HG02884 (cell line): ENCODE measurements around the gene RNGTT.
"Not testable (repeated sequence)": the region's sequence is repeated elsewhere in the genome, so short reads cannot be mapped to it uniquely, and the experiment has no call there.

Experiments
- ATAC-seq: cut with Tn5 transposase; IDR thresholded peaks from one replicate; pipeline ENCODE4 v1.9.1; 2021; ENCODE audit warnings: mild to moderate bottlenecking, moderate library complexity; ENCODE audit not compliant: unreplicated experiment

Gene RNGTT

DNA sequence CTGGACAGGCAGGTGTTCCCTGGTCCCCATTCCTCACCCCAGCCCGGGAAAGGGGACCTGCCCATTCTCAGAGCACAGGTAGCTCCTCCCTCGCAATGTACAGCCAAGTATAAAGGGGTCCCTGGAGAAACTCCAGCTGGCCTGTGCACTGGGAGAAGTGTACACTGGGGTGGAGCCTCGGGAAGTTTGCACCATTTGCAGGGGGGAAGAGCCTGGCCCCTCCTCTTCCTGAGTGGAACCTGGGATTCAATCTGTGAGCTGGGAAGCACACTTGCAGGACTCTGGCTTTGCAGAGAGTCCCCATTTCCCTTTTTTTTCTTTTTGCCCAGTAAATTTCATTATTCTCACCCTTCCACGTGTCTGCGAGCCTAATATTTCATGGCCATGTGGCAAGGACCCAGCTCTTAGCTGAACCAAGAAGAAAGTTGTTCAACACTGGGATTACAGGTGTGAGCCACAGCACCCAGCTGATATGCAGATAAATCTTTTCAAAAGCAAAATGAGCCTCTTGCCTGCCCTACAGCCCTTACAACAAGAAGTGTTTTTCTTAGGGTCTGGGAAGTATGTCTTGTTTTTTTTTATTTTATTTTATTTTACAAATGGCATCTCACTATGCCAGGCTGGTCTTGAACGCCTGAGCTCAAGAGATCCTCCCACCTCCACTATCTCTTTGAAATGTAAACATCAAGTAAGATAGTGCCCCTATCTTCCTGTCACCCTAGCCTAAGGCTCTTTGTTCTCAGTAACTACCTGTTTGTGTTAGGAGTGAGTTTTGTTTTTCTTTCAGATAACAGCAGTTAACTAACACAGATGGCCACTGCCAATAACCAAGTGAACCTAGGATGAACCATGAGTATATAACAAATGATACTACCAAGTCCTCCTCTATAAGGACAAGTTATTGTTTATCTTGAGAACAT, 9.3 kb upstream of the RNGTT start:
- ATAC-seq, result no peak

GRCh38 chr6:88970301-88970700, 6.9 kb upstream of the RNGTT start:
- no peak for ATAC-seq

- ATAC-seq, result not testable (repeated sequence)
These were observed 5.8 kb upstream of the RNGTT start for GRCh38 chr6:88969255-88969654.

DNA sequence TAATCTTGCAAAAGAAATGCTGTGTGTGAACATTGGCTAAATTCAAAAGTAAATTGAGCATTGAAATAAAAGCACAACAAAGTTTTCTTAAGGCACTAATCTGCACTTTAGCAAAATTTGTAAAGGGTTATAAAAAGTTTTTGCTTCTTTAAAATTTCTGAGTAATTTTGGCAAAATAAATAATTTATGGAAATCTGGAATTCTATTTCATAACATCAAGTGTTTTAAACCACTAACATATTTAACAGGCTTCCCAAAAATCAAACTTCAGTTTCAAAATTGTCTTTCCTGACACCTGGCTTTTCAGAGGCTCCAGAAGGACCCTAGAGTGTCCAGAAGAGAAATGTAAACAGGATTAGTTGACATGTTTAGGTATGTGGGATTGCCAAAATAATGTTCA, 4.5 kb upstream of the RNGTT start:
- no peak for ATAC-seq

- no peak for ATAC-seq
These were observed 2.3 kb upstream of the RNGTT start for GRCh38 chr6:88965691-88966090.

- ATAC-seq, result no peak
These were observed 1.1 kb upstream of the RNGTT start for GRCh38 chr6:88964509-88964908.

DNA sequence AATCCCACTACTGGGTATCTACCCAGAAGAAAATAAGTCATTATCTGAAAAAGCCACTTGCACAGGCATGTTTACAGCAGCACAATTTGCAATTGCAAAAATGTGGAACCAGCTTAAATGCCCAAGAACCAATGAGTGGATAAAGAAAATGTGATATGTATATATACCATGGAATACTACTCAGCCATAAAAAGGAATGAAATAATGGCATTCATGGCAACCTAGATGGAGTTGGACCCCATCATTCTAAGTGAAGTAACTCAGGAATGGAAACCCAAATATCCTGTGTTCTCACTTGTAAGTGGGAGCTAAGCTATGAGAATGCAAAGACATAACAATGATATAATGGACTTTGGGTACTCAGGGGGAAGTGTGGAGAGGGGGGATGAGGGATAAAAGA, 4.6 kb downstream of the RNGTT start:
- ATAC-seq, result no peak

DNA sequence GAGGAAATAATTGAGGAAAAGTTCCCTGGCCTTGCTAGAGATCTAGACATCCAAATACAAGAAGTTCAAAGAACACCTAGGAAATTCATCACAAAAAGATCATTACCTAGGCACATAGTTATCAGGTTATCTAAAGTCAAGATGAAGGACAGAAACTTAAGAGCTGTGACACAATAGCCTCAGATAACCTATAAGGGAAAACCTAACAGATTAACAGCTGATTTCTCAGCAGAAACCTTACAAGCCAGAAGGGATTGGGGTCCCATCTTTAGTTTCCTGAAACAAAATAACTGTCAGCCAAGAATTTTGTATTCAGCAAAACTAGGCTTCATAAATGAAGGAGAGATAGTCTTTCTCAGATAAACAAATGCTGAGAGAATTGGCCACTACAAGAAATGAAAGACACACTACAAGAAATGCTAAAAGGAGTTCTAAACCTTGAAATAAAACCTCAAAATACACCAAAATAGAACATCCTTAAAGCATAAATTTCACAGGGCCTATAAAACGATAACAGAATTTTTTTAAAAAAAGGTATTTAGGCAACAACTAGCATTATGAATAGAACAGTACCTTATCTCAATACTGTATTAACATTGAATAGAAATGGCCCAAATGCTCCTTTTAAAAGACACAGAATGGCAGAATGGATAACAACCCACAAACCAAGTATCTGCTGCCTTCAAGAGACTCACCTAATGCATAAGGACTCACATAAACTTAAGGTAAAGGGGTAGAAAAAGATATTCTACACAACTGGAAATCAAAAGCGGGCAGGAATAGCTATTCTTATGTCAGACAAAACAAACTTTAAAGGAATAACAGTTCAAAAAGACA, 9.7 kb downstream of the RNGTT start:
- ATAC-seq, result no peak

DNA sequence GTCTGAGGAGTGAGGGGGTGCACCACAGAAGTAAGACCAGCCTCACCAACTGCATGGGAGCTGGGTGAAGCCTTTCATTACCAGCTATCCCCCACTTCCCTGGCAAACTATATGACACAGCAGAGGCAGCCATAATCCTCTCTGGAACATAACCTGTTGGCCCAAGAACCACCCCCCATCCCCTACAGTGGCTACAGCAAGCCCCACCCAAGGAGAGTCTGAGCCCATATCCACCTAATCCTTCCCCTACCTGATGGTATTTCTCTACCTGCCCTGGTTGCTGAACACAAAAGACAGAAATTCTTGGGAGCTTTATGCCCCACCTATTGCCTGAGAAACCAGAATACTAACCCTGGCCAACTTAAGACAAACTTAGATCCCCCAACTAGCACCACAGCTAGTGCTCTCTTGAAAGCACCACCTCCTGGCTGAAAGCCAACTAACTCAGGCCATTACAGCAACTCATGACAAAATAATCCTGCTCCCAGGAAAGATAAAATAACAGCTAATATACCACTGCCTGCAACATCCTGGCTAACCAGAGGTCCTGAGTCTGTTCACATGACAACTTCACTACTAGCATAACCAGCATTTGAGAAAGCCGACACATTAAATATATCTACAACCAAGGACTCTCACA, 11.2 kb downstream of the RNGTT start:
- ATAC-seq, result no peak

GRCh38 chr6:88945415-88946008, 17.9 kb downstream of the RNGTT start:
- ATAC-seq, result no peak

GRCh38 chr6:88933521-88933920, 29.9 kb downstream of the RNGTT start:
- no peak for ATAC-seq

DNA sequence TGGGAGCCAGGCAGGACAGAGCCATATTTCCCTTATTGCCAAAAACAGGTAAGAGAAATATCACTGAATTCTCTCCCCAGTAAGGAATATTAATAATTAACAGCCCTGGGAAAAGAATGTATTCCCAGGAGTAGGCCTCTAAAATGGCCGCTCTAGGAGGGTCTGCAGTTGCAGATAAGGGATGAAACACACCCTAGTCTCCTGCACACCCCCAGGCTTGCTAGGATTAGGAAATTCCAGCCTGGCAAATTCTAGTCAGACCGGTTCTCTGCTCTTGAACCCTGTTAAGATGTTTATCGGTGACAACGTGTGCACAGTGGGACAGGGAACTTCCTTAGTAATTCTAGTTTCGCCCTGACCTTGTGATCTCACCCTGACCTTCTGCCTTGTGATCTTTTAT, 31.4 kb downstream of the RNGTT start:
- not testable (repeated sequence) for ATAC-seq

DNA sequence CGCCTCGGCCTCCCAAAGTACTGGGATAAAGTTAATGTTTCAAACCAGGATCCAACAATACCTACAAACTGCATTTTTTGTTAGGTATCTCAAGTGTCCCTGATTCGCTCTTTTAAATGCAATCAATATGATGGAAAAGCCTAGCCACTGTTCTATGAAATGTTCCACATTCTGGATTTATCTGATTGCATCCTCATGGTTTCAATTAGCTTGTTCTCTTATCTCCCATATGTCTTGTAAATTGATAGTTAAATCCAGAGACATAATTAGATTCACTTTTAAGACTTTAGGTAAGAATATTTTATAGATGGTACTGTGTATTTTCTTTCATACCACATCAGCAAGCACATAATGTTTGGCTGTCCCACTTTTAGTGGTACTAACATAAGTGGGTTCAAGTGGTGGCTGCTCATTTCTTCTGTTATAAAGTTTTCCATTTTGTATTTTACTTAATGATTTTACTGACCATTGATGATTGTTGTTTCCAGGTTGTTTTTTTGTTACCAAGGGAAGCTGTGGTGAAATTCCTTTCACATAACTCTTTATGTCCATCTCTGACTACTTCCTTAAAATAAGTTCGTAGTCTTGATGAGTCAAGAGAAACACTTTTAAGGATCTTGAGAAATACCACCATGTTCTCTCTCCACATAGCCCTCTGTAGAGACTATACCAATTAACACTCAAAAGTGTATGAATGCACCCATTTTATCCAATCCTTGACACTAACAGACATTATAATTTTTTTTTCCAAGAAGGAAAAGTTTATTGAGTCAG, 40.5 kb downstream of the RNGTT start:
- no peak for ATAC-seq

DNA sequence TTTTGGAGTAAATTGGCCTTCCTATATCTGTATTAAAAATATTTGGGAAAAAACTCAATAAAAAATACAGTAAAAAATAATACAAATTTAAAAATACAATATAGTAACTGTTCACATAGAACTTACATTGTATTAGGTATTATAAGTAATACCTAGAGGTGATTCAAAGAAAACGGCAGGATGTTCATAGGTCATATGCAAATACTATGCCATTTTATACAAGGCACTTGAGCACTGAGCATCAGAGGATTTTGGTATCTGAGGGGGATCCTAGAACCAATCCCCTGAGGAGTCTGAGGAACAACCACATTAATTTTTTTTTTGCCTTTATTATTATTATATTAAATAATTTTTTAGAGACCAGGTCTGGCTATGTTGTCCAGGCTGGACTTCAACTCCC, 41.7 kb downstream of the RNGTT start:
- ATAC-seq, result no peak

GRCh38 chr6:88920774-88921733, 42.4 kb downstream of the RNGTT start:
- ATAC-seq, result no peak

GRCh38 chr6:88920088-88920487, 43.3 kb downstream of the RNGTT start:
- ATAC-seq, result no peak

GRCh38 chr6:88919032-88919431, 44.4 kb downstream of the RNGTT start:
- ATAC-seq, result no peak

DNA sequence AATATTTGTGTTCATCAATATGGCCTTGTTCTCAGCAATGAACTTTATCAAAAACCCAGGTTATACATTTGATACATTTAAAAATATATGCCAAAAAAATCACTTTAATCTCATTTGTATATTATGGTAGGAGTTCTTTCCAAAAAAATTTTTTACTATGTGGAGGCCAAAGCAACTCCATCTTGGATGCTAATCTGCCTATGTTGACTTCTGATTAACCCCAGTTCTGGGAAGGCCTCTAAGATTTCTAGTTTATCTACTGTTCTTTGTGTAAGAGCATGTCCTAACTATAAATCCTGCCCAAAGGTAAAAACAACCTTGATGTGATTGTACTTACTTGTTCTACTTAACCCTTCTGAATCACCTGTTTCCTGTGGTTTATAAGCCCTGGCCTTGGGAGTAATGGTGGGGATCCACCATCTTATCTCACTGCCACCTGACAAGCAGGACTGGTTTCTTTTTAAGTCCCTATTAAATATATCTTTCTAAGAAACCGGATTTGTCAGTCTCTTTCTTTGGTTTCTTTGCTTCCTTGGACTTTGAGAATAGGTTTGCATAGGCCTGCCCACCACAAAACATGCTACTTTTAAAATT, 46.7 kb downstream of the RNGTT start:
- no peak for ATAC-seq
